H1 (cell line): ENCODE results near the gene CUBN. TPM values are rescaled to one million over a fixed set of nuclear protein-coding genes. Genes with fewer than 3 reads are reported as not detected.

ENCODE experiments used
- CTCF ChIA-PET: fragments of 300-600 bp; sonication (Branson Sonifier 250); formaldehyde crosslinking; loops from one replicate; lab custom pipeline; 2021; ENCODE audit not compliant: partially characterized antibody; lab: Charles Lee
- POLR2A ChIA-PET: fragments of 300-600 bp; sonication (Branson Sonifier 250); formaldehyde crosslinking; loops from one replicate; lab custom pipeline; 2021; ENCODE audit warnings: inconsistent platforms; ENCODE audit not compliant: partially characterized antibody; lab: Charles Lee
- DNase-seq, 2 experiments: peaks; one replicate each; pipeline versions ENCODE4 v3.0.0 to v3.0.0-alpha.2; 2010 to 2022; ENCODE audit warnings: low spot score in 2 of 2, low read depth in 1 of 2, mixed read lengths in 1 of 2
- FAIRE-seq: peaks from 2 replicates; lab custom pipeline; 2011; peaks lifted over from hg19 to GRCh38; lab: Jason Lieb, UNC
- H2AFZ ChIP-seq: 2 replicates; pipeline ENCODE4 v1.8.1; 2012; ENCODE audit warnings: low read length, inconsistent platforms
- H2AK5ac ChIP-seq: 2 replicates; pipeline ENCODE4 v1.6.1; 2013; ENCODE audit warnings: low read depth, low read length
- H2BK120ac ChIP-seq: replicated peaks from 2 replicates; pipeline ENCODE3; 2013; ENCODE audit warnings: low read depth, low read length, inconsistent platforms
- H2BK12ac ChIP-seq: 2 replicates; pipeline ENCODE4 v1.6.1; 2013; ENCODE audit warnings: low read depth, low read length
- H2BK15ac ChIP-seq: 2 replicates; pipeline ENCODE4 v1.6.1; 2013; ENCODE audit warnings: low read length
- H2BK20ac ChIP-seq: 2 replicates; pipeline ENCODE4 v1.6.1; 2013; ENCODE audit warnings: low read length
- H2BK5ac ChIP-seq: 2 replicates; pipeline ENCODE4 v1.6.1; 2013; ENCODE audit warnings: low read depth, low read length
- H3K14ac ChIP-seq: 2 replicates; pipeline ENCODE4 v1.6.1; 2013; ENCODE audit warnings: inconsistent platforms; ENCODE audit not compliant: insufficient read length
- H3K18ac ChIP-seq: 2 replicates; pipeline ENCODE4 v1.6.1; 2013; ENCODE audit warnings: low read length; ENCODE audit errors: extremely low read depth
- H3K23ac ChIP-seq: 2 replicates; pipeline ENCODE4 v1.6.1; 2013; ENCODE audit warnings: inconsistent platforms; ENCODE audit not compliant: insufficient read length
- H3K23me2 ChIP-seq: 2 replicates; pipeline ENCODE4 v1.6.1; 2013; ENCODE audit warnings: low read depth, low read length
- H3K27ac ChIP-seq: 2 replicates; pipeline ENCODE4 v1.6.1; 2011; ENCODE audit warnings: low read depth, low read length, inconsistent platforms
- H3K27me3 ChIP-seq, 4 experiments: replicated peaks in 1 of 4; 1 replicate in 1 of 4; 2 replicates in 3 of 4; pipeline versions ENCODE4 v1.6.1 to v1.8.1; 2011 to 2013; ENCODE audit warnings: low read length in 3 of 4, mild to moderate bottlenecking in 3 of 4, inconsistent platforms in 2 of 4, mixed read lengths in 2 of 4, moderate library complexity in 1 of 4; ENCODE audit not compliant: control insufficient read depth in 3 of 4, insufficient read depth in 3 of 4; ENCODE audit errors: extremely low read depth in 1 of 4
- H3K36me3 ChIP-seq, 4 experiments: 2 replicates each; pipeline versions ENCODE4 v1.6.1 to v1.8.1; 2011 to 2013; ENCODE audit warnings: mild to moderate bottlenecking in 4 of 4, low read length in 3 of 4, moderate library complexity in 2 of 4, control low read depth in 1 of 4, inconsistent platforms in 1 of 4; ENCODE audit not compliant: insufficient read depth in 4 of 4, control insufficient read depth in 2 of 4
- H3K4ac ChIP-seq: replicated peaks from 2 replicates; pipeline ENCODE3; 2013; ENCODE audit warnings: low read length, low read depth, mixed read lengths, inconsistent platforms; ENCODE audit not compliant: insufficient read length
- H3K4me1 ChIP-seq, 4 experiments: replicated peaks in 1 of 4; 1 replicate in 1 of 4; 2 replicates in 3 of 4; pipeline versions ENCODE4 v1.6.1 to v1.8.1; 2011 to 2013; ENCODE audit warnings: low read length in 3 of 4, inconsistent platforms in 2 of 4, mixed read lengths in 1 of 4; ENCODE audit not compliant: insufficient read depth in 4 of 4, control insufficient read depth in 3 of 4
- H3K4me2 ChIP-seq, 2 experiments: 2 replicates each; pipeline versions ENCODE4 v1.6.1 to v1.8.1; 2011 to 2013; ENCODE audit warnings: low read depth in 2 of 2, low read length in 2 of 2, control low read depth in 1 of 2, inconsistent platforms in 1 of 2, mild to moderate bottlenecking in 1 of 2; ENCODE audit not compliant: insufficient read depth in 1 of 2
- H3K4me3 ChIP-seq, 4 experiments: fragments of 200-600, 300-600 bp in 1 of 4; sonication (generic), shearing (Covaris generic), sonication (Bioruptor Twin) in 1 of 4; 2 replicates each; pipeline versions ENCODE4 v1.5.1 to v1.8.1; 2011 to 2016; ENCODE audit warnings: low read length in 4 of 4, low read depth in 3 of 4, control low read depth in 2 of 4, inconsistent platforms in 2 of 4, mild to moderate bottlenecking in 2 of 4, mixed read lengths in 1 of 4, moderate library complexity in 1 of 4; ENCODE audit not compliant: insufficient read depth in 2 of 4; ENCODE audit errors: extremely low read depth in 1 of 4
- H3K56ac ChIP-seq: replicated peaks from 2 replicates; pipeline ENCODE3; 2013; ENCODE audit warnings: low read depth, mild to moderate bottlenecking, mixed read lengths, low read length, inconsistent platforms; ENCODE audit not compliant: insufficient read length
- H3K79me1 ChIP-seq: 2 replicates; pipeline ENCODE4 v1.6.1; 2013; ENCODE audit warnings: low read depth, low read length, control low read depth
- H3K79me2 ChIP-seq, 2 experiments: 2 replicates each; pipeline versions ENCODE4 v1.6.1 to v1.8.1; 2012 to 2013; ENCODE audit warnings: low read length in 2 of 2, mild to moderate bottlenecking in 2 of 2, inconsistent platforms in 1 of 2; ENCODE audit not compliant: insufficient read depth in 2 of 2, control insufficient read depth in 1 of 2
- H3K9ac ChIP-seq, 4 experiments: replicated peaks in 1 of 4; 1 replicate in 1 of 4; 2 replicates in 3 of 4; pipeline versions ENCODE4 v1.6.1 to v1.8.1; 2011 to 2013; ENCODE audit warnings: low read depth in 3 of 4, low read length in 3 of 4, control low read depth in 2 of 4, mild to moderate bottlenecking in 2 of 4, moderate library complexity in 2 of 4, inconsistent platforms in 1 of 4; ENCODE audit errors: extremely low read depth in 1 of 4
- H3K9me3 ChIP-seq, 2 experiments: 2 replicates each; pipeline versions ENCODE4 v1.6.1 to v1.8.1; 2012 to 2013; ENCODE audit warnings: mild to moderate bottlenecking in 2 of 2, moderate library complexity in 2 of 2, control low read depth in 1 of 2, inconsistent platforms in 1 of 2, low read depth in 1 of 2, low read length in 1 of 2, mixed read lengths in 1 of 2; ENCODE audit not compliant: insufficient read depth in 2 of 2
- H4K20me1 ChIP-seq, 2 experiments: replicated peaks in 1 of 2; 2 replicates each; pipeline versions ENCODE3 to v1.8.1; 2011 to 2013; ENCODE audit warnings: inconsistent platforms in 2 of 2, low read length in 2 of 2, mild to moderate bottlenecking in 1 of 2; ENCODE audit not compliant: insufficient read depth in 2 of 2, control insufficient read depth in 1 of 2
- H4K5ac ChIP-seq: 2 replicates; pipeline ENCODE4 v1.6.1; 2013; ENCODE audit warnings: low read length, low read depth, mixed read lengths, inconsistent platforms; ENCODE audit not compliant: insufficient read length
- H4K8ac ChIP-seq: 2 replicates; pipeline ENCODE4 v1.8.0; 2013; ENCODE audit warnings: mild to moderate bottlenecking, moderate library complexity, low read length, inconsistent platforms; ENCODE audit not compliant: insufficient read depth; ENCODE audit errors: extremely low read depth
- H4K91ac ChIP-seq: replicated peaks from 2 replicates; pipeline ENCODE3; 2013; ENCODE audit warnings: low read length, mixed read lengths, inconsistent platforms; ENCODE audit not compliant: insufficient read length
- CHD2 ChIP-seq: IDR thresholded peaks from 2 replicates; pipeline ENCODE4 v1.6.1; 2012; ENCODE audit warnings: low read length, improper control_type of control experiment
- RXRA ChIP-seq: IDR thresholded peaks from 2 replicates; pipeline ENCODE4 v1.6.1; 2011; ENCODE audit warnings: low read depth, mild to moderate bottlenecking, low read length, moderate library complexity; ENCODE audit not compliant: insufficient read depth
- TAF1 ChIP-seq: IDR thresholded peaks from 2 replicates; pipeline ENCODE4 v1.6.1; 2011; ENCODE audit warnings: mild to moderate bottlenecking, low read depth, low read length
- WGBS, 2 experiments: shearing (Covaris generic) in 1 of 2; methylation state at CpG; one replicate each; pipeline versions ENCODE4 v1.1.6 to v1.1.7; 2013 to 2015; ENCODE audit warnings: low lambda C conversion rate in 2 of 2, mixed read lengths in 2 of 2, inconsistent platforms in 1 of 2, low coverage in 1 of 2, missing lambda C conversion rate in 1 of 2; ENCODE audit not compliant: insufficient replicate concordance in 2 of 2, insufficient coverage in 1 of 2, insufficient read length in 1 of 2; ENCODE audit errors: extremely low coverage in 1 of 2, missing lambda C conversion rate in 1 of 2; 5-methylcytosine and 5-hydroxymethylcytosine counted together
- polyA plus RNA-seq, 7 experiments: library from polyadenylated mRNA; depleted of rRNA in 3 of 7; stranded (reverse) in 5 of 7; unstranded in 2 of 7; fragments of >200 nt in 5 of 7; fragments of 200-250 nt in 2 of 7; gene quantifications; 1 replicate in 5 of 7; 2 replicates in 1 of 7; 4 replicates in 1 of 7; pipeline versions ENCODE4 v1.2.1 to v1.2.3, GENCODE V29; 2011 to 2013; ENCODE audit warnings: missing spikeins in 2 of 7, mixed read lengths in 2 of 7
- total RNA-seq: library from RNA; stranded (reverse); fragmentation: NEBNext Ultra II Directional; extraction: Animal tissue kit (Norgen Biotek cat#: 25700); gene quantifications from 2 replicates; pipeline ENCODE4 v1.2.1, GENCODE V29; 2021

Gene CUBN
- total and polyA plus RNA-seq, 2 of the 8 experiments (the other 6 are each of a cell fraction or from before 2014, with no cell fraction given): 0.04 to 0.08 TPM

DNA sequence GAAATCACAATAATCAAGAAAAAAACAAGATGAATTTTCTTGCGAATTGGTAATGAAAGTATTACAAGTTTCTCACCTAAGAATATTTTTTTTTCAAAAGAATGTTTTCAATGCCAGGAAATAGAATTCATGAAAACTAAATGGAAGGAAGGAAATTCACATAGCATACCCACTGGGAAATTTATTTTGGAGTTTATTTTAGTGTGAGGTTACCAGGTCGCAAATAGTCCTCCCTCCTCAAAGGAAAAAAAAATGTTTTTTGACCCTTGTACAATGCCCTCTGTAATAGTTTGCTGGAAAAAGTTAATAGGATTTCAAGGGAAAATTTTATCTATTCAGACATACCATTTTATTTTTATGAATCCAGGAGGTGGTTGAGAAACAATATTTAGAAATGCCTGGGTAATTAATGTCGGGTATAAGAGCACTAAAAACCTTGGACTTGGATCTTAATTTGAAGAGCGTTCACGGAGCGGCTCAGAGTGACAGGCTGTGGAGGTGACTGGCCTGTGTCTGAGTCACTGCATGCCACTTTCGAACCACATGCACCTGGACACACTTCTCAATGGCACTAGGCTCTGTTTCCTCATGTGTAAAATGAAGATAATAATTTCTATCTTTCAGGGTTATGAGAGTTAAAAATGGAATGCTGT, 28.2 kb downstream of the CUBN start:
- DNase-seq: no peak
- TF ChIP-seq CHD2 (no peak), RXRA (no peak), TAF1 (no peak)
- TF ChIP-seq, all 59 proteins: peak for 0
- POLR2A ChIA-PET: no interaction called here
- Histone ChIP-seq H3K27ac (no peak overlapping the region), H3K9ac (no peak overlapping the region), H3K79me1 (no peaks in the 10 kb centered on the region), H2AFZ (no peak overlapping the region), H3K18ac (no peak overlapping the region), H3K23me2 (no peaks in the 10 kb centered on the region), H4K5ac (no peak overlapping the region), H3K4me2 (no peak overlapping the region), H3K36me3 (no peaks in the 10 kb centered on the region; a peak in 1 of 8 replicates), H3K4me3 (no peak overlapping the region), H3K4ac (no peak overlapping the region), H2BK12ac (no peak overlapping the region), H2AK5ac (no peak overlapping the region), H2BK20ac (no peak overlapping the region), H2BK15ac (no peak overlapping the region), H4K20me1 (no peaks in the 10 kb centered on the region), H3K56ac (no peak overlapping the region), H3K4me1 (no peaks in the 10 kb centered on the region), H4K91ac (no peak overlapping the region), H3K14ac (no peak overlapping the region), H4K8ac (no peak overlapping the region), H3K79me2 (no peaks in the 10 kb centered on the region), H3K27me3 (no peaks in the 10 kb centered on the region), H3K9me3 (no peaks in the 10 kb centered on the region), H2BK5ac (no peak overlapping the region), H3K23ac (no peak overlapping the region), H2BK120ac (no peak overlapping the region)
- no peak for FAIRE-seq
- CTCF ChIA-PET: interaction anchor here (0.7 kb wide), 1 partner anchor 114 kb away, joined by 3 read pairs; no protein-coding TSS in a partner anchor
- 94% methylated on average over 7 of the region's 7 CpGs; no CpG with 5 or more reads in 1 of the 2 experiments for WGBS, 2 experiments
